Nephron (organoid): ENCODE measurements around the gene FBXW8.

Experiments
- H3K27ac Mint-ChIP-seq, 3 experiments: 2 replicates each; pipeline ENCODE4 v1.8.0; 2020; ENCODE audit warnings: mixed read lengths in 3 of 3, mild to moderate bottlenecking in 2 of 3, moderate library complexity in 1 of 3
- H3K27me3 Mint-ChIP-seq: 2 replicates; pipeline ENCODE4 v1.8.0; 2021; ENCODE audit warnings: low read depth, mild to moderate bottlenecking, moderate library complexity, mixed read lengths
- H3K36me3 Mint-ChIP-seq: 2 replicates; pipeline ENCODE4 v1.8.0; 2020; ENCODE audit warnings: low read depth, mixed read lengths
- H3K4me1 Mint-ChIP-seq: 2 replicates; pipeline ENCODE4 v1.8.0; 2020; ENCODE audit warnings: mixed read lengths
- H3K4me3 Mint-ChIP-seq, 3 experiments: 2 replicates each; pipeline ENCODE4 v1.8.0; 2020; ENCODE audit warnings: mild to moderate bottlenecking in 3 of 3, mixed read lengths in 3 of 3, moderate library complexity in 2 of 3
- H3K9me3 Mint-ChIP-seq: 2 replicates; pipeline ENCODE4 v1.8.0; 2020; ENCODE audit warnings: mixed read lengths
- CTCF ChIP-seq, 3 experiments: fragments of 200-600 bp; sonication (generic); IDR thresholded peaks; one replicate each; pipeline ENCODE4 v1.5.0; 2021; ENCODE audit warnings: antibody characterized with exemption in 3 of 3; ENCODE audit not compliant: unreplicated experiment in 3 of 3

The FBXW8 gene

GRCh38 chr12:116978791-116979508 lies 68.2 kb downstream of the FBXW8 start:
- Mint-ChIP-seq H3K36me3 (peaks cover 12% of the 10 kb centered on the region), H3K4me1 (no peaks in the 10 kb centered on the region), H3K27ac (no peak overlapping the region), H3K27me3 (no peaks in the 10 kb centered on the region), H3K4me3 (no peak overlapping the region), H3K9me3 (no peaks in the 10 kb centered on the region)
- TF ChIP-seq CTCF (IDR thresholded peaks at IDR 0.05; ENCODE audit: unreplicated experiment in 3 of 3) = no peak

- Mint-ChIP-seq H3K27me3 (no peaks in the 10 kb centered on the region), H3K36me3 (peaks cover 11% of the 10 kb centered on the region), H3K4me3 (no peak overlapping the region), H3K4me1 (no peaks in the 10 kb centered on the region), H3K27ac (peak overlapping the region in 1 of 3 experiments; percentile 41), H3K9me3 (no peaks in the 10 kb centered on the region)
- no peak for TF ChIP-seq CTCF (IDR thresholded peaks at IDR 0.05; ENCODE audit: unreplicated experiment in 3 of 3)
These were observed 69.3 kb downstream of the FBXW8 start for GRCh38 chr12:116980083-116980482.

GRCh38 chr12:116982791-116983411 lies 72.2 kb downstream of the FBXW8 start:
- Mint-ChIP-seq H3K27ac (no peak overlapping the region), H3K36me3 (peaks cover 31% of the 10 kb centered on the region), H3K27me3 (no peaks in the 10 kb centered on the region), H3K4me3 (no peak overlapping the region), H3K9me3 (no peaks in the 10 kb centered on the region), H3K4me1 (no peaks in the 10 kb centered on the region)
- no peak for TF ChIP-seq CTCF (IDR thresholded peaks at IDR 0.05; ENCODE audit: unreplicated experiment in 3 of 3)

- no peaks in the 10 kb centered on the region for H3K9me3 Mint-ChIP-seq
- H3K36me3 Mint-ChIP-seq = peaks cover 41% of the 10 kb centered on the region
- peaks cover 3% of the 10 kb centered on the region for H3K4me1 Mint-ChIP-seq
- no peak overlapping the region for H3K27ac Mint-ChIP-seq
- H3K27me3 Mint-ChIP-seq = no peaks in the 10 kb centered on the region
- H3K4me3 Mint-ChIP-seq = no peak overlapping the region
- TF ChIP-seq CTCF (IDR thresholded peaks at IDR 0.05; ENCODE audit: unreplicated experiment in 3 of 3) = no peak
These were observed 73.3 kb downstream of the FBXW8 start for GRCh38 chr12:116984098-116984497.

GRCh38 chr12:116990329-116990728 lies 79.6 kb downstream of the FBXW8 start:
- Mint-ChIP-seq H3K4me3 (no peak overlapping the region), H3K4me1 (peaks cover 11% of the 10 kb centered on the region), H3K27me3 (no peaks in the 10 kb centered on the region), H3K36me3 (peaks cover 74% of the 10 kb centered on the region), H3K27ac (no peak overlapping the region), H3K9me3 (peaks cover 3% of the 10 kb centered on the region)
- TF ChIP-seq CTCF (IDR thresholded peaks at IDR 0.05; ENCODE audit: unreplicated experiment in 3 of 3) = no peak
